Measurements from ENCODE around the gene DLG5. TPM values are rescaled to one million over a fixed set of nuclear protein-coding genes. Genes with fewer than 3 reads are reported as not detected.

Gene DLG5
- total RNA-seq, 3 donors from 2014 or later = 28.9 to 78.3 (median 35.1) TPM

- intact Hi-C loops (cut with DNase I, micrococcal nuclease) = no loop called here
- ATAC-seq (peak; percentile 85), DNase-seq (peak; percentile 59 to 67 (median 66))
- Histone ChIP-seq H3K36me3 (ENCODE audit: low read depth) (no peaks in the 10 kb centered on the region), H3K4me1 (ENCODE audit: low read depth) (peaks cover 14% of the 10 kb centered on the region), H3K9me3 (no peaks in the 10 kb centered on the region), H3K4me3 (no peak overlapping the region)
- TF ChIP-seq CTCF (IDR thresholded peaks at IDR 0.05) = no peak
Observed at GRCh38 chr10:77909749-77910375, 16.7 kb downstream of the DLG5 start.

GRCh38 chr10:77909021-77909748 lies 17.4 kb downstream of the DLG5 start:
- H3K36me3 ChIP-seq (ENCODE audit: low read depth) = no peaks in the 10 kb centered on the region
- H3K4me1 ChIP-seq (ENCODE audit: low read depth) = peaks cover 14% of the 10 kb centered on the region
- no peak overlapping the region for H3K4me3 ChIP-seq
- no peak for TF ChIP-seq CTCF (IDR thresholded peaks at IDR 0.05)
- intact Hi-C loops (cut with DNase I, micrococcal nuclease) = no loop called here
- no peak for ATAC-seq
- no peaks in the 10 kb centered on the region for H3K9me3 ChIP-seq
- DNase-seq = no peak

GRCh38 chr10:77907900-77908717 lies 18.4 kb downstream of the DLG5 start:
- ATAC-seq (peak; percentile 39), DNase-seq (no peak)
- no peak for TF ChIP-seq CTCF (IDR thresholded peaks at IDR 0.05)
- Histone ChIP-seq H3K4me1 (ENCODE audit: low read depth) (peaks cover 14% of the 10 kb centered on the region), H3K9me3 (no peaks in the 10 kb centered on the region), H3K36me3 (ENCODE audit: low read depth) (no peaks in the 10 kb centered on the region), H3K4me3 (no peak overlapping the region)
- intact Hi-C loops (cut with DNase I, micrococcal nuclease) = no loop called here

- Histone ChIP-seq H3K4me1 (ENCODE audit: low read depth) (peaks cover 14% of the 10 kb centered on the region), H3K4me3 (no peak overlapping the region), H3K36me3 (ENCODE audit: low read depth) (no peaks in the 10 kb centered on the region), H3K9me3 (no peaks in the 10 kb centered on the region)
- intact Hi-C loops (cut with DNase I, micrococcal nuclease) = no loop called here
- ATAC-seq (no peak), DNase-seq (no peak)
- no peak for TF ChIP-seq CTCF (IDR thresholded peaks at IDR 0.05)
Observed at GRCh38 chr10:77907462-77907861, 19.1 kb downstream of the DLG5 start.

GRCh38 chr10:77906951-77907421 lies 19.6 kb downstream of the DLG5 start:
- TF ChIP-seq CTCF (IDR thresholded peaks at IDR 0.05) = no peak
- no peaks in the 10 kb centered on the region for H3K9me3 ChIP-seq
- DNase-seq (no peak), ATAC-seq (no peak)
- intact Hi-C loops (cut with DNase I, micrococcal nuclease) = no loop called here
- no peaks in the 10 kb centered on the region for H3K36me3 ChIP-seq (ENCODE audit: low read depth)
- H3K4me3 ChIP-seq = no peak overlapping the region
- peaks cover 14% of the 10 kb centered on the region for H3K4me1 ChIP-seq (ENCODE audit: low read depth)

Data from mucosa of descending colon (tissue), 3 donors.